Kidney epithelial cell (primary cell): ENCODE data around the gene SETD3. TPM values are rescaled to one million over a fixed set of nuclear protein-coding genes. Genes with fewer than 3 reads are reported as not detected.

Experiments used
- DNase-seq: peaks from one replicate; pipeline ENCODE4 v3.0.0-alpha.2; 2010; ENCODE audit warnings: low read depth
- H3K27me3 ChIP-seq: 2 replicates; pipeline ENCODE4 v1.6.0; 2011; ENCODE audit warnings: low read length; ENCODE audit not compliant: control insufficient read depth, insufficient read depth
- H3K36me3 ChIP-seq: 2 replicates; pipeline ENCODE4 v1.5.1; 2011; ENCODE audit warnings: low read length; ENCODE audit not compliant: control insufficient read depth, insufficient read depth
- H3K4me3 ChIP-seq: 2 replicates; pipeline ENCODE4 v1.5.1; 2011; ENCODE audit warnings: low read depth, mild to moderate bottlenecking, control low read depth, low read length
- CTCF ChIP-seq: IDR thresholded peaks from 2 replicates; pipeline ENCODE4 v1.5.1; 2011; ENCODE audit warnings: mild to moderate bottlenecking, moderate library complexity, low read length, control low read depth, inconsistent platforms; ENCODE audit not compliant: insufficient read depth, poor library complexity, severe bottlenecking
- total RNA-seq: library from RNA; depleted of rRNA; stranded (reverse); fragments of >200 nt; gene quantifications from 2 replicates; pipeline ENCODE4 v1.2.3, GENCODE V29; 2015

Gene SETD3
- total RNA-seq, 1 donor from 2014 or later = 54.7 TPM

- no peak overlapping the region for H3K4me3 ChIP-seq
- no peak for TF ChIP-seq CTCF
- H3K27me3 ChIP-seq = no peaks in the 10 kb centered on the region
- peaks cover 2% of the 10 kb centered on the region for H3K36me3 ChIP-seq
- no peak for DNase-seq
These were observed 45.3 kb downstream of the SETD3 start for GRCh38 chr14:99435327-99435726.

GRCh38 chr14:99432485-99432884, 48.2 kb downstream of the SETD3 start:
- Histone ChIP-seq H3K27me3 (no peaks in the 10 kb centered on the region), H3K36me3 (peaks cover 2% of the 10 kb centered on the region), H3K4me3 (no peak overlapping the region)
- no peak for TF ChIP-seq CTCF
- DNase-seq = no peak

- no peaks in the 10 kb centered on the region for H3K36me3 ChIP-seq
- no peak for DNase-seq
- H3K27me3 ChIP-seq = no peaks in the 10 kb centered on the region
- no peak overlapping the region for H3K4me3 ChIP-seq
- TF ChIP-seq CTCF = no peak
These were observed 48.7 kb downstream of the SETD3 start for GRCh38 chr14:99431986-99432385.

- no peaks in the 10 kb centered on the region for H3K36me3 ChIP-seq
- DNase-seq = no peak
- TF ChIP-seq CTCF = peak; percentile 46
- no peak overlapping the region for H3K4me3 ChIP-seq
- no peaks in the 10 kb centered on the region for H3K27me3 ChIP-seq
These were observed 50.2 kb downstream of the SETD3 start for GRCh38 chr14:99430491-99430890.

- Histone ChIP-seq H3K36me3 (no peaks in the 10 kb centered on the region), H3K27me3 (no peaks in the 10 kb centered on the region), H3K4me3 (no peak overlapping the region)
- DNase-seq = peak; percentile 43
- no peak for TF ChIP-seq CTCF
These were observed 52.9 kb downstream of the SETD3 start for GRCh38 chr14:99427632-99428300.

- no peaks in the 10 kb centered on the region for H3K27me3 ChIP-seq
- H3K4me3 ChIP-seq = no peak overlapping the region
- peak; percentile 55 for DNase-seq
- H3K36me3 ChIP-seq = no peaks in the 10 kb centered on the region
- no peak for TF ChIP-seq CTCF
These were observed 53.8 kb downstream of the SETD3 start for GRCh38 chr14:99426813-99427346.
